ENCODE data around the gene RYR3.

Gene RYR3

GRCh38 chr15:33700695-33701303, 390.0 kb downstream of the RYR3 start:
- DNase-seq (ENCODE audit: low read depth in 2 of 2): peak; percentile 23 to 45

GRCh38 chr15:33701304-33701696, 390.5 kb downstream of the RYR3 start:
- DNase-seq (ENCODE audit: low read depth in 2 of 2): no peak

- no peak for DNase-seq (ENCODE audit: low read depth in 2 of 2)
Observed at GRCh38 chr15:33706173-33706572, 395.4 kb downstream of the RYR3 start.

GRCh38 chr15:33710748-33711147, 400.0 kb downstream of the RYR3 start:
- DNase-seq (ENCODE audit: low read depth in 2 of 2): no peak

- peak in 1 of 2 donors; percentile 3 for DNase-seq (ENCODE audit: low read depth in 2 of 2)
Observed at GRCh38 chr15:33716025-33716424, 405.3 kb downstream of the RYR3 start.

GRCh38 chr15:33720952-33721351, 410.2 kb downstream of the RYR3 start:
- DNase-seq (ENCODE audit: low read depth in 2 of 2): no peak

GRCh38 chr15:33722005-33722672, 411.4 kb downstream of the RYR3 start:
- no peak for DNase-seq (ENCODE audit: low read depth in 2 of 2)

- no peak for DNase-seq (ENCODE audit: low read depth in 2 of 2)
Observed at GRCh38 chr15:33722673-33723015, 411.9 kb downstream of the RYR3 start.

- DNase-seq (ENCODE audit: low read depth in 2 of 2): no peak
Observed at GRCh38 chr15:33724321-33725036, 413.7 kb downstream of the RYR3 start.

- DNase-seq (ENCODE audit: low read depth in 2 of 2): no peak
Observed at GRCh38 chr15:33729653-33730052, 418.9 kb downstream of the RYR3 start.

GRCh38 chr15:33730815-33731214, 420.0 kb downstream of the RYR3 start:
- no peak for DNase-seq (ENCODE audit: low read depth in 2 of 2)

GRCh38 chr15:33735143-33735542, 424.4 kb downstream of the RYR3 start:
- no peak for DNase-seq (ENCODE audit: low read depth in 2 of 2)

GRCh38 chr15:33735637-33736247, 425.0 kb downstream of the RYR3 start:
- no peak for DNase-seq (ENCODE audit: low read depth in 2 of 2)

- DNase-seq (ENCODE audit: low read depth in 2 of 2): peak; percentile 10 to 14
Observed at GRCh38 chr15:33737687-33738601, 427.2 kb downstream of the RYR3 start.

- DNase-seq (ENCODE audit: low read depth in 2 of 2): no peak
Observed at GRCh38 chr15:33738941-33739664, 428.3 kb downstream of the RYR3 start.

- no peak for DNase-seq (ENCODE audit: low read depth in 2 of 2)
Observed at GRCh38 chr15:33742306-33742705, 431.5 kb downstream of the RYR3 start.

GRCh38 chr15:33742800-33743199, 432.0 kb downstream of the RYR3 start:
- DNase-seq (ENCODE audit: low read depth in 2 of 2): no peak

GRCh38 chr15:33746203-33746602, 435.4 kb downstream of the RYR3 start:
- DNase-seq (ENCODE audit: low read depth in 2 of 2): no peak

GRCh38 chr15:33753012-33753411, 442.2 kb downstream of the RYR3 start:
- DNase-seq (ENCODE audit: low read depth in 2 of 2): no peak

GRCh38 chr15:33754242-33754641, 443.5 kb downstream of the RYR3 start:
- DNase-seq (ENCODE audit: low read depth in 2 of 2): no peak

GRCh38 chr15:33756961-33757360, 446.2 kb downstream of the RYR3 start:
- DNase-seq (ENCODE audit: low read depth in 2 of 2): no peak
